Dermis blood vessel endothelial cell (primary cell): Measurements from ENCODE around the gene GATB. TPM values are rescaled to one million over a fixed set of nuclear protein-coding genes. Genes with fewer than 3 reads are reported as not detected.

Experiments used
- DNase-seq: peaks from one replicate; pipeline ENCODE4 v3.0.0; 2010
- total RNA-seq: library from RNA; depleted of rRNA; stranded (reverse); fragments of >200 nt; gene quantifications from 2 replicates; pipeline ENCODE4 v1.2.3, GENCODE V29; 2014

GATB gene
- total RNA-seq, 1 donor from 2014 or later: 13.4 TPM

DNA sequence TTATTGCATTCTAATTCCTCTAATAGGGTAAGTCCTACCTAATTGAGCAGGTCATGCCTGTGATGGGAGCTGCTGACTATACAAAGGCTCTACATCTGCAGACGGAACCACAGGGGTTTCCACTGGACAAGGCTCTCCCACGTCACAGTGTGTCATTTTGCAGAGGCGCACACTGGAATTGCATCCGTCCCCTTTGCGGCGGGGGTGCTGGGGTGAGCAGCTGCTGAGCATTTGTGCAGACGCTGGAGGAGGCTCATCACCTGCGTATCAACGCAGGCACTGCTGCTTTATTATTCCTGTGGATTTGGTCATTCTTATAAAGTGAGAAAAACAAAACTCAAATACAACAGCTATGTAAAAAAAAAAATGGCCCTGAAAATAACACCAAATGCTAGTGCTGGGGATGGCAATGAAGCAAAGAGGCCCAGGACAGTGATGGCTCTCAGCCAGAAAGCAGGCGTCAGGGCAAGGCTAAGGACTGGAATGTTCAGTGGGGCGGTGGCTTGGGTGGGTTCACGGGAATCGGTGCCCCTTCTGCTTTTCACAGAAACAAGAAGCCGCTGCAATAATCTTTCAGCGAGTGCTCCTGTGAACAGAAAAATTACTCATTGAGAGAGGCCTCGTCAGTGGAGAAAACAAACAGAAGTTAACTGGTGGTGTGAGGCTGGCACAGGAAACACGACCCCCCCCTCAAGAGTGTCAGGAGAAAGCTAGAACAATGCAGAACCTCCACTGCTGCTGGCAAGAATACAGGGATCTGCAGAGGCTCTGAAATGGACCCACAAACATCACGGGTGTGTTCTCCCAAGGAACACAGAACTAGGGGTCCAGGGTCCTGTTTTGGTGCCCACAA lies 67.8 kb downstream of the GATB start:
- peak; percentile 31 for DNase-seq

DNA sequence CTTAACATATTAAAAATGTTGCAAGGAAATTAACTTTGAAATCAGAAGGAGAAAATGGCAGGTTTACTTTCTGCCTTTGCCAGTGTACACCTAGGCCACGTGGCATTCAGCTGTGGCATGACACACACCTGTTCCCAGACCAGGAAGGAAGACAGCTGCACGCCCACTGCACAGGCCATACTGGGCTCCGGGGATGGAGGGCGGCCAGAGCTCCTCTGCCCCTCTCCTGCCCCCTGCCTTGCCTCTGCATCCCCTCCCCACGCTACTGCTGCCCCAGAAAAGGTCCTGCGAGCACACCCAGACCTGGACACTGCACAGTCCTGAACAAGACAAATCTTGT lies 68.4 kb downstream of the GATB start:
- DNase-seq: no peak

DNA sequence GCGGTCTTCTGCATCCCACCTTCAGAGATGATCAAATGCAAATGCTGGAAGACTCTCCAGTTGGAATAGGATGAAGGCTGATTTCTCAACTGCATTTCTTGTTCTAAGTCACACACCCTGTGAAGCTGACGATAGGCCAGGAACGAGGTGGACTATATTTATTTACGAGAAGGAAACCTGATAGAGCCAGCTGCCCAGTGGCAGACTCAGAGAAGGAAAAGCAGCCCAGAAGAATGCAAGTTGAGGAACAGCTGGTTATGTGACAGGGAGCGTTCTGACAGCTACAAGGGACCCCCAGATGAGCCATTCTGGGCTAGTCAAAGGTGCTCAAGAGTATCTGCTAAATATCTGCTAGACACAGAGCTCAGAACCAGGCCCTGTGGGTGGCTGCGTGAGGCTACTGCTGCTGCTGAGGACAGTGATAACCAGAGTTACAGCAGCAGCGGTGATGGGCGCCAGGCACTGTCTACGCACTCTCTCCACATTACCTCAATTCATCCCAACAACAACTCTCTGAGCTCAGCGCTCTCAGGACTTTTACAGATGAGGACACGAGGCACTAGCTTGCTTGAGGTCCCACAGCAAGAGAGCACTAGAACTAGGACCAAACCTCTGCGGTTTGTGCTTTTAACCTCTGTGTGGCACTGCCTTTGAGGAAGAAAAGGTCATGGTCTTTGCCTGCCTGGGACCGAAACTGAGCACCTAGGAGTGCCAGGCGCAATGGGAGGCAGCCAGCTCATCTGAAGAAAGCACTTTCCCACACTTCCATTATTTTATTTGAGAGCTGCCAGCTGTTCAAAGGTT lies 69.0 kb downstream of the GATB start:
- DNase-seq: no peak

DNA sequence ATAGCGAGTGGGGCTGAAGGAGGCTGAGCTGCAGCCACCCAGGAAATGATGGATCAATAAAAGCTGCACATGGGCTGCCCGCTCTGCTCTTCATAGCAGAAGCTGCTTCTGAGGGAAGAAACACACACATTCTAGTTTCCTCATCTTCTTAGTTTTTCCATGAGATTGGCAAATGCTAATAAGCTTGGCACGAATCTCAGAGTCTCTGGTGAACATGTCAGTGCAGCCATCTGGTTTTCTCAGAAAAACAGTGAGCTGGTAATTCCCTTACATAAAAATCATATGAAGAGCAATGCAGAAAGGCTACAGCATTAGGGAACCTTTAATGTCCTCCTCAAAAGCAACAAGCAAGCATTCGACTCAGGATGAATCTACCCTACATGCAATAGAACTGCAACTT lies 69.9 kb downstream of the GATB start:
- no peak for DNase-seq

DNA sequence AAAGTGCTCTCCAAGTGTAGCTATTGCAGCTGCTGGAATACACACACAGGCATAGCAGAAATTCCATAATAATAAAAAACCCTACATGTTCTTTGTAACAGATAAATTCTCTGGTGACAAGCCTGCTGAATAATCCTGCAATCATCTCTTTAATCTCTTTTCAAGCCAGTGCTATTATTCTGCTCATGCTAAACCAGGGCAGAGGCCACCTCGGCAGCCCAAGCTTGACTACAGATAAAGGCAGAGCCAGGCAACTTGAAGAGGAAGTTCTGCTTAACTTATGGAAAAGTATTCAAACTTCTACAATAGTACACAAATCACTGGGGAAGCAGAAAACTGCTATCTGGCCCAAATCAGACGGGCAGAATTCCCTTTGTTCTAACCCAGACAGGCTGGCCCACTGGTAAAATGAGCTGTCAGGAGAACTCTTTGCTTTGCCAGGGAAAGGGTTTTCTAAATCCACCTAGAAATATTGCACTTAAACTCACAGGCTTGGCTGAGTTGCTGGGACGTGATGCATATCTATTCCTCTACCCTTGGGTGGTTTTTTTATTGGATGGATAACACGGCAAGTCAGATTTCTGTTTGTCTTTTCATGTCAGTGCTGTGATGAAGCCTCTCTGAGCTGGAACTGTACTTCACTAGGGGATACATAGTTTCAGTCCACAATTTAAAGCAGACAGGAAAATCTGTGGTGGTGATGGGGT lies 70.5 kb downstream of the GATB start:
- DNase-seq: peak; percentile 13

DNA sequence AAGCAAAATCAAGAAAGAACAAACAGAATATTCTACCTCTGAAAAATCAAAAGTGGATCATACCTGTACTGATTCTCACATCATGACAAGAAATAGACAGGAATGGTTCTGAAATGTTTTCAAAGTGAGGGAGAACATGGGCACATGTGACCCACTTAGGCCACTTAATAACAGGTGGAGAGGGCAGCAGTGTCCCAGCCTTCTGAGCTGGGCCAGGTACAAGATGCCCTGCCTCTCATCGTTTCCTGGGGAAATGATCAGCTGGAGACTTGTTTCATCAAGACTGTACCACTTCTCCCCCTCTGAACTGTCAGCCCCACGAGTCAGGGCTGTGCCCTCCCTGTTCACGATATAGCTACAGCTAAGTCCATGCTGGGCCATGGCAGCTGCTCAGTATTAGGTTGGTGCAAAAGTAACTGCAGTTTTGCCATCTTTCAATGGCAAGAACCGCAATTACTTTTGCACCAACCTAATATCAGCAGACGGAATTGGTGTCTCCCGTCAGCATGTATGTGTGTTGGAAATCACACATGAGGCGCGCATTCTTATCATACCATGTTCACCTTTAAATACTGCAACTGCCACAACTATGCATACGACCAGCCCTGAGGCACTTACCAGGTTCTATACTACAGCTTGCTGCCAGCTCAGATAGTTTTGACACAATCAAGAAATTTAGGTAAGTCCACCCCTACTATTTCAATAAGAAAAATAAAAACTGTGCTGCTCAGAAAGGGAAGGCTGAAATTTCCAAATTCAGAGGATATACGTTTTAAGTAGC lies 71.4 kb downstream of the GATB start:
- no peak for DNase-seq

DNA sequence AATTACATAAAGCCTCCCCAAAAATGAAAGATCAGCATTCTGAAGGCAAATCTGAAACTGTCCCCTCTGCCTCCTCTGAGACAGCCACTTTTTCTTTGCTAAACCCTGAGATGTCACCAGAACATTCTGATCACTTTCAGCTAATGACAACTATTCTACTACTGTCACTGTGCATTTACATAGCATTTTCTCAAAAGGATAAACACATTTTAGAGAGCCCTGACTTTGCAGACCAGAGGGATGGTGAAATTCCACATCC lies 72.1 kb downstream of the GATB start:
- no peak for DNase-seq

DNA sequence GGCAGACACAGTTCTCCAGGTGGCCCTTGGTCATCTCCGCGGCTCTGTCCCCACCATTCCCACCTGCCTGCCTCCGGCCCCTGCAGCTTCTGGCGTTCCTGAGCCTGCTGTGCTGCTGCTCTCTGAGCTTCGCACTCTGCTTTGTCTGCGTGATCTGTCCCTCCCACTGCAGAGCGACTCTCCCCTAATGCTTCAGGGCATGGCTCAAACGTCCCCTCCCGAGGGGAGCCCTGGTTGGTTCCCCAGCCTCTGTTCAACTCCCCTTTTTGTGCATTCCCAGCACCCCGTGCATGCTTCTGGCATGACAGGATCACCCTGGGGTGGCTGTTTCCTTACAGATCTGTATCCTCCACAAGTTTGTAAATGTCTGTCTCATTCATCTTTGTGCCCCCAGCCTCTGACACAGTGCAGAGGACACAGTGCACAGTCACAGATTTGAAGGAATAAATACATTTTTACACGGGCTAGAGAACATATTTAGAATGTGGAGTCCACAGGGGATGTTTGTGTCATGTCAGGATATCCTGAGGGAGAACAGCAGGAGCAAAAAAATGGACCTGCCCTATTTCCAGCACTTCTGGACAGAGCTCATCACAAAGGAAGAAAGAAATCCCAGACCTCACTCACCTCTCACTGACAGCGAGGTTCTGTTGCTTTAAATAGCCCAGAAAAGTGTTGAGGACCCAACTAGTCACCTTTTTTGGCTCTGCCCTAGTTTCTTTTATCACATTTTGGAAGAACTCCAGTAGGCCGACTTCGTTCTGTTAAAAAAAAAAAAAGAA lies 72.6 kb downstream of the GATB start:
- DNase-seq: peak; percentile 18

DNA sequence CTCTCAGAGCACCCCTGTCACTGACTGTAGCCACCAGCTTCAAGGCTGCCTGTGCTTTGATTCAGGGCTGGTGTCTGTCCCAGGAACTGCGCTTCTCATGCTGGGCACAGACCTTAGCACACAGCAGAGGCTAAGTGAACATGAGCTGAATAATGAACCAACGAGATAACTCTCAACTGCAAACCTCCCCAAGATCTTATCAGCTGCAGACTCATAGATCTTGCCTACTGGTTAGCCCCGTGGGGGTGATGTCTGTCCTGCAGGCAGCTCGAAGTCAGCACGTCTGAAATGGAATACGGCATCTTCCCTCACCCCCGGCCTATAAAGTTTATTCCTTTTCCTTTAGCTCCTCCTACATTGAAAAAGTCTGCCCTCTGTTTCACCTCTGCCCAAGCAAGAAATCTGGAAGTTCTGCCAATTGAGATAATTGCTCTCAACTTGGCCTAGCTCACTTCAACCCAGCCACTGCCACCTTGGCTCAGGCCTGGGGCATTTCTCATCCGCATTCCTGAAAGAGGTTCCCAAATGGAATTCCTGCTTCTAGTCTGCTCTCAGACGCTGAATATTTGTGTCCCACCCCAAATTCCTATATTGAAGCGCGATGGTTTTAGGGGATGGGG lies 73.7 kb downstream of the GATB start:
- DNase-seq: no peak

DNA sequence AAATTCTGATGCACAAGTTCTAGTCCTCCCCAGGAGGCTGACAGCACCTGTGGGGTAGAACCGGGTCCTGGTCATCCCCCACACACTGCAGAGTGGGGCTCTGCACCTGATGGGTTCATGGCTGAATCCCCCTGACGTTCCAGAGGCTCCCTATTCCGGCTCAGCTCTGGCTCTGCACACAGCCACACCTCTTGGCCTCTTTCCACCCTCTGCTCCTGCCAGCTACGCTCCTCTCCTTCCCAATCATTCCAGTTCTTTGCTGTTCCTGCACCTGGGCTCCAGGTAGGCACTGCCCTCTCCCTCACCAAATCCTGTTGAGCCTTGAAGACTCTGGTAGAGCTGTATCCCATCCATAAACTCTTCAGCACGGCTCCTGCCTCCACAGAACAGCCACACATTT lies 75.5 kb downstream of the GATB start:
- no peak for DNase-seq

DNA sequence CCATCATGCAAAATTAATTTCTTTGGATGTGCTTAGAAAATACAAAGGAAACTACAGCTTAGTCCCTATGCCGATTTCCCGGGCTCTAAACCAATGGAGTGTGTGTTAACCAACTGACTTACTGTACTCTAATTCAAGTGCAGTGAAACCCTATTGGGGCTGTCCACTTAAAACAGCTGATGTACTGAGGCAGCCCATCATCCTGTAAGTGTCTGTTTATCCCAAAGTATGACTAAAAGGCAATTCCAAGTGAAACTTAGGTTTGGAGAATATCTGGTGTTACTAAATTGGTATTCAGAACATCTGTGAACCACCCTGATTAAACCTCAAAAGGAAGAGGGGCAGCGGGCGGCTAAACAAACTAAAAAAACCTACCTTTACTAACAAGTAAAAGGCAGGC lies 79.7 kb downstream of the GATB start:
- DNase-seq: no peak

DNA sequence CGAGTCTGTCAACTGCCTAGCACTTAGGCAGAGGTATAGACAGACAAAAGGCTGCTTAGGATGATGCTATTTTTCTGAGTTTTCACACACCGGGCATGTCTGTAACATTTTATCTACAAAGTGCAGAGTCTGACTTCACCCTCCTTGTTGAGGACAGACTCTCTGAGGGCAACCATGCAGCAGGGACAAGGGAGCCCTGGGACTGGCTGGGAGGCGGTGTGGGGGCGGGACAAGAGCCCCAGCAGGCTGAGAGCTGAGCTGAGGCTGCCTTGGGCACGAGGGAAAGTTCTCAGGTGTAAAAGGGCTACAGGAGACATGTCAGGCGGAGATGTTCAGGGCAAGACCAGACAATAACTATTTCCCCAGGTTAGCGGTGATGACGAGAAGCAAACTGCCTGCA lies 81.6 kb downstream of the GATB start:
- DNase-seq: no peak

DNA sequence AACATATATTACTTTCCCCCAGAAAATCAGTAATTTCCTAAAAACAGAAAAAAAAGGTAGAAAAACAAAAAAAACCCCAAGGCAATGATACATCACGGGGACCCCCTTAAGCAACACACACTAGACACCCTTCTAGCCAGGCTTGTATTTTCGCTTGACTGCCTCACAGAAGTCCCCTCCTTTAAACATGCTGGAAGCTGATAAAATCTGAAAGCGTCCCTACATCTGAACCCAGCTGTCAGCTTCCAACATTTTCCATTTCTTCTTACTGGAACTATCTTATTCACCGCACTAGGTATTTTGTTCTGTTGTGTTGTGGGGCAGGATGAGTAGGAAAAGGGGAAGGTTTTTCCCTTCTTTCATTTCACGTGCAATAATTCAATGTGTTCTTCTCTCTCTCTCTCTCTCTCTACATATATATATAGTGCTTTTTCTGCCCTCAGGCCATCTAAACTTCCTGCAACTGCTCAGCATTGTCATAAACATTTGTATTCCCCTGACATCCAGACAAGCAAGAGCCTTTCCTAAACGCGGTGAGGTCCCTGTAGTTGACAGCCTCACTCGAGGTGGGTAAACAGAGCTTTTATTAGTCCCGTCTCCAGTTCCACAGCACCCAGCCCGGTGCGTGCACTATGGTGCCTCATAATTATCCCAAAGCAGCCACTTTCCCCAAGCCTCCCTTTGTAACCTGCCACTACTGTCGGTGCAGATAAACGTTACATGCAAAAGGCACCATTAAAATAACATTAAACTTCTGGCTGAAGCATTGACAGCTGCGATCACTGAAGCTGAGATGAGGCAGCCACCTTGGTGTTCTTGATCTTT lies 82.5 kb downstream of the GATB start:
- DNase-seq: no peak

DNA sequence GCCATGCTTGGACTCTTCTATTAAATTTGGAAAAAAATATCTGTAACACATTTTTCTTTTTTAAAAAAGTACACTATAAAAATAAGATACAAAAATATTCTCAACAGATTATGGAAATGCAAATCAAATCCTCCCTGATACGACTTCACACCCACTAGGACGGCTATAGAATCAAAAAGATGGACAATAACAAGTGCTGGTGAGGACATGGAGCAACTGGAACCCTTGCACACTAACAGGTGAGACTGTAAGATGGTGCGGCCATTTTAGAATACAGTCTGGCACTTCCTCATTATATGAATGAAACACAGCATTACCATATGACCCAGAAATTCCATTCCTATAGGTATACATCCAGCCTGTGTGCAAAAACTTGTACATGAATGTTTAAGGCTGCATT lies 83.6 kb downstream of the GATB start:
- no peak for DNase-seq

DNA sequence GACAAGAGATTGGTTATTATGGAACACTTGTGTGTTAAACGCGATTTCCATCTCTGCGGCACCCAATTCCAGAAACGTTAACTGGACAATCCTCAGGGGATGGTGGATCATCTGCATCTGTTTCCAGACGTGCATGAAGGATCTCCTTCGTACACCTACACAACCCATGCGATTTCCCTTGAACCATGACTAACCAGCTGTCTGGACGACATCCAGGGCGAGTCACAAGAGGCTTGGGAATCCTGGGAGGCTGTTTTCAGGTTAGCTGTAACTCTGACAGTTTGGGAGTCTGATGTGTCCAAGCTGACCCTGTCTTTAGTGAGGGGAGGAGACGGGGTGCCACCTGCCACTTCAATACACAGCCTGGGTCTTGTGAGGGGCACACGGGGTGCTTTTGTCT lies 84.5 kb downstream of the GATB start:
- DNase-seq: peak; percentile 57

DNA sequence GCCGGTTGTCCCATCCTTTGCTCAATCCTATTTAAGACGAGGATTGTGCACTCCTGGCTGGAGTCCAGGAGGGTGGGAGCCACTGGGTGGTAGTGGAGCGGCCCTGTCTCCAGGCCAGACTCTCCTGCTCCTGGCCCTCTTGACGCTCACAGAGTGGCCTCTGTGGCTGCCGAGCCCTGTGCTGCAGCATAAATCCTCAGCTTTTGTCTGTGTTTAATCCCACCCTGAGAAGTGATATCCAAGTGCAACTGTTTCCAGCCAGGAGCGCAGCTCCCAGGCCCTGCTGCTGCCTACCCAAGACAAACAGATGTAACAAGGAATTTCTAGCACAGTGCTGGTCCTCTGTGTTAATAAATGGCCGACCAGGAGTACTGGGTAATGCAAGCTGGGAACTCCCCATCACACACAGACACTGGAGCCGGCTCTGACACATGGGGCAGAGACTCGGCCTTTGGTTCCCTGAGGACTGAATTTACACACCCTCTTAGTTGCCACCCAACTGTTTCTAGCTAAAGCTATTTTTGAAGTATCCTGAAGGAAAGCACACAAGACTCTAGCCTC lies 85.3 kb downstream of the GATB start:
- no peak for DNase-seq

DNA sequence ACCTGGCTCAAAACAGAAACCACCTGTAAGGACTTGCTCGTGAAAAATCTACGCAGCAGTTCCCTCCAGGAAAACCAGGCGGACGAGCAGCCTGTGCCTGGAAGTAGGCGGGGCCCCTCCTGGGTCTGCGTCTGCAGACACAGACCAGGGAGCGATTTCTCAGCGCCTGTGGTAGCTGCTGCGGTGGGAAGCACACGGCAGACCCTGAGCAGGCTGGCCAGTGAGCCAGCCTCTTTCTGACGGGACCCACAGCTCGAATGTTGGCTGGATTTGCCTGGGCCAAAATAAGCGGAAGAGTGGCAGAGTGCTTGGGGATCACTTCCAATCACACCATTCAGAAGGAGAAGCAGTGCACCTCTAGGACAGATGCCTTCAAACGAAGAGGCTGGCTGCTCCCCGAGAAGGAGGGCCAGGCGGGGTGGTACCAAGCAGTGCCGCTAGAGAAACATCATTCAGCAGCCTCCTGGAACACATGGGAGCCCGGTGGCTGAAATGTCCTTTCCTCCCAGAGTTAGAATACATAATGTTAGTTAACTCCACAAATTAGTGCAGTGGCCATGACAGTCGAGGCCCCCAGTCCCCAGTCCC lies 85.9 kb downstream of the GATB start:
- DNase-seq: peak; percentile 57

DNA sequence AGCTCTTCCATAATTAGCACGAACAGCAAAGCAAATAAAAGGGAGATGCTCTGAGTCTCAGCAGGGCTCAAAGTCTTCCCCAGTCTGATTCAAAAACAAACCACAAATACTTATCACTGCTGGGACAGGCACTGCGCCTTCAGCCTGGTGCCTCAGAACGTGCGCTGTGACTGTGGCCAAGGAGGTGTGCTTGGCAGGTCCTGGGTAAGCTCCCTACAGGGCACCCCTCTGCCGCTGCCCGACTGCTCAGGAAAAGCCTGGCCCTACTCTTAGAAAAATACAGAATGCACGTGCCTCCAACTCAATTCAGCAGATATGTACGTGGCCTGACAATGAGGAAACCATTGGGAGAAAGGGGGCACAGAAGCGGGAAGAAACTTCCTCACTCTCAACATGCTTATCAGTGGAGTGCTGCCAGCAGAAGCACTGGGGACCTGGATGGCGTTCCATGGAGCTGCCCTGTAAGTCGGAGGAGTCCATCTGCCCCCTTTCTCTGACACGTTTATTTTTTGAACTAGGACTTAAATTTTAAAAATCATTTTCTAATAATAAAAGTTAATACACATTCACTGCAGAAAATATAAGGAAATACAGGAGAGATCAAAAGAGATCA lies 86.8 kb downstream of the GATB start:
- no peak for DNase-seq

DNA sequence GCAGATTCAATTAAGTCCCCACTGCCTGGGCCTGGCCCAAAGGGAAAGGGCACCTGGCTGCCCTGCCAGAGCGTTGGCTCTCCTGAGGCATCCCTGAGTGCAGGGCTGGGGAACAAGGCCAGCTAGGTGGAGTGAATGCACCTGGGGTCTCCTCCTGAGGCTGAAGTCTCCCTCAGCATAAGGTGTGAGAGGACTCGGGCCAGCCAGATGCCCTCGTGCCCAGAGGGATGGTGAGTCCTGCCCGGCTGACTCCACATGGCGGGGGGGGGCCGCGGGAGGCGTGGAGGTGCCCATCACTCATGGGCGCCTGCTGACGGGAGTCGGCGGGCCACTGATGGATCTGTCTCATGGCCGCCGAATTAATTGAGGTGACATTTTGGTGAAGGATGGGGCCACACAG lies 87.8 kb downstream of the GATB start:
- DNase-seq: no peak
